DOHH2 (cell line): ENCODE measurements around the gene CES3.

Experiments
- EZH2phosphoT487 ChIP-seq: fragments of 200-600 bp; sonication (generic); IDR thresholded peaks from 2 replicates; pipeline ENCODE4 v1.6.1; 2017; ENCODE audit warnings: borderline replicate concordance, mild to moderate bottlenecking, antibody characterized with exemption, low read length, moderate library complexity, mixed read lengths
- TF ChIP-seq, protein P1 (sequence below): fragments of 200-600 bp; sonication (generic); IDR thresholded peaks from one replicate; pipeline ENCODE4 v1.5.1; 2014; ENCODE audit warnings: antibody characterized with exemption, mild to moderate bottlenecking, low read depth, low read length; ENCODE audit not compliant: poor library complexity, severe bottlenecking

DNA sequence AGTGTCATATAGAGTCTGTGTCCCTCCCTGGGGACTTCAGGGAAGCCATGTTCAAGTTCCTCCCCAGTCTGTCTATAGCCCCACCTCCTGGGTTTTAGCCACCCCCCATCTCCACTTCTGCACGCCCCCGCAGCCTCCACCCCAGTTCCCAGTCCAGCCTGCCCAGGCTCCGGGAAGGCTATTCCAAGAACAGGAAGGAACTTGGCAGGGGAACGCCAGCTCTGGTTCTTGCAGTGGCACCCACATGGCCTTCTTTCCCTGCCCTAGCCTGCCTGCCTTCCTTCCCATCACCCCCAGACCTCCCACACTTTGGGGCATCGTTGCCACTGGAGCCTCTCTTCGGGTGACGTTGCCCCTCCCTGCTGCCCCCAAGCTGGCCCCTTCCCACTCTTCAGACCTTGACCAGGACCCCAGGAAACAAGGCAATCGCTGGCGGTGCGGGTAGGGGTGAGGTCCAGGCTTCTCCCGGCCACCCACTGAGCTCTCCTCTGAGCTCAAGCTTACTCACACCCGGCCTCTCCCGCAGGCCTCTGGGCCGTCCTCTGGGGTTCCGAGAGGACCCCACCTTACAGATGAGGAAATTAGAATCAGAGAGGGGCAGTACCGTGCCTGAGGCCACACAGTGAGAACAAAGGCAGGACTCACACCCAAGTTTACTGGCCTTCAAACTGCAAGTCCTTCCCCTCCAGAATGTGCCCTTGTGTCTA lies 18.1 kb downstream of the CES3 start:
- TF ChIP-seq, protein P1, sequence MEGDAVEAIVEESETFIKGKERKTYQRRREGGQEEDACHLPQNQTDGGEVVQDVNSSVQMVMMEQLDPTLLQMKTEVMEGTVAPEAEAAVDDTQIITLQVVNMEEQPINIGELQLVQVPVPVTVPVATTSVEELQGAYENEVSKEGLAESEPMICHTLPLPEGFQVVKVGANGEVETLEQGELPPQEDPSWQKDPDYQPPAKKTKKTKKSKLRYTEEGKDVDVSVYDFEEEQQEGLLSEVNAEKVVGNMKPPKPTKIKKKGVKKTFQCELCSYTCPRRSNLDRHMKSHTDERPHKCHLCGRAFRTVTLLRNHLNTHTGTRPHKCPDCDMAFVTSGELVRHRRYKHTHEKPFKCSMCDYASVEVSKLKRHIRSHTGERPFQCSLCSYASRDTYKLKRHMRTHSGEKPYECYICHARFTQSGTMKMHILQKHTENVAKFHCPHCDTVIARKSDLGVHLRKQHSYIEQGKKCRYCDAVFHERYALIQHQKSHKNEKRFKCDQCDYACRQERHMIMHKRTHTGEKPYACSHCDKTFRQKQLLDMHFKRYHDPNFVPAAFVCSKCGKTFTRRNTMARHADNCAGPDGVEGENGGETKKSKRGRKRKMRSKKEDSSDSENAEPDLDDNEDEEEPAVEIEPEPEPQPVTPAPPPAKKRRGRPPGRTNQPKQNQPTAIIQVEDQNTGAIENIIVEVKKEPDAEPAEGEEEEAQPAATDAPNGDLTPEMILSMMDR, result no peak
- no peak for TF ChIP-seq EZH2phosphoT487
